Measurements from ENCODE around the gene FASN.

FASN gene

GRCh38 chr17:82081966-82082365 lies 16.1 kb downstream of the FASN start:
- Histone ChIP-seq H3K4me1 (ENCODE audit: control insufficient read depth in 2 of 2, insufficient read depth in 2 of 2, low read length in 2 of 2) (no peaks in the 10 kb centered on the region), H3K36me3 (ENCODE audit: control insufficient read depth in 2 of 2, insufficient read depth in 2 of 2, low read length in 2 of 2) (peaks cover 43 to 64% of the 10 kb centered on the region in 2 donors), H3K9me3 (ENCODE audit: control insufficient read depth in 2 of 2, low read length in 2 of 2) (no peaks in the 10 kb centered on the region), H3K4me3 (ENCODE audit: low read length in 2 of 2) (no peak overlapping the region), H3K27ac (ENCODE audit: low read depth in 2 of 2, low read length in 2 of 2) (no peak overlapping the region), H3K9ac (ENCODE audit: low read depth in 1 of 2, low read length in 2 of 2) (no peak overlapping the region), H3K27me3 (ENCODE audit: control insufficient read depth in 2 of 2, insufficient read depth in 2 of 2, low read length in 2 of 2) (no peaks in the 10 kb centered on the region)

DNA sequence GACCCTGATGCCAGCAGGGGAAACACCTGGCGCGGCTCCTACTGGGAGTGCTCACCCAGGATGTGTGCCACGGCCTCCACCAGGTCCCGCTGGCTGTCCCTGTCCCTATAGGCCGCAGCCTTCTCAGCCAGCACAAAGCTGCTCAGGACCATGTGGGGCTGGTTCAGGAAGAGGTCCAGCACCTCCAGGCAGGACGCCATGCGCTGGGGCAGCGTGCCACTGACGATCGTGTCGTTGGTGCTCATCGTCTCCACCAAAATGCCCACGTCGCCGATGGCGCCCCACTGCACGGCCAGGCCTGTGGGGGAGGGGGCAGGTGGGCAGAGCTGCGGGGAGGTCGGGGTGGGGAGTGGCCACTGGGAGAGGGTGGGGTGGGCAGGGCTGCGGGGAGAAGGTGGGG lies 16.5 kb downstream of the FASN start:
- H3K9ac ChIP-seq (ENCODE audit: low read depth in 1 of 2, low read length in 2 of 2), result no peak overlapping the region
- H3K4me1 ChIP-seq (ENCODE audit: control insufficient read depth in 2 of 2, insufficient read depth in 2 of 2, low read length in 2 of 2), result no peaks in the 10 kb centered on the region
- no peak overlapping the region for H3K4me3 ChIP-seq (ENCODE audit: low read length in 2 of 2)
- no peaks in the 10 kb centered on the region for H3K9me3 ChIP-seq (ENCODE audit: control insufficient read depth in 2 of 2, low read length in 2 of 2)
- H3K36me3 ChIP-seq (ENCODE audit: control insufficient read depth in 2 of 2, insufficient read depth in 2 of 2, low read length in 2 of 2), result peaks cover 41 to 60% of the 10 kb centered on the region in 2 donors
- no peak overlapping the region for H3K27ac ChIP-seq (ENCODE audit: low read depth in 2 of 2, low read length in 2 of 2)
- no peaks in the 10 kb centered on the region for H3K27me3 ChIP-seq (ENCODE audit: control insufficient read depth in 2 of 2, insufficient read depth in 2 of 2, low read length in 2 of 2)

- Histone ChIP-seq H3K36me3 (ENCODE audit: control insufficient read depth in 2 of 2, insufficient read depth in 2 of 2, low read length in 2 of 2) (peaks cover 37 to 55% of the 10 kb centered on the region in 2 donors), H3K9me3 (ENCODE audit: control insufficient read depth in 2 of 2, low read length in 2 of 2) (no peaks in the 10 kb centered on the region), H3K27me3 (ENCODE audit: control insufficient read depth in 2 of 2, insufficient read depth in 2 of 2, low read length in 2 of 2) (no peaks in the 10 kb centered on the region), H3K9ac (ENCODE audit: low read depth in 1 of 2, low read length in 2 of 2) (no peak overlapping the region), H3K4me3 (ENCODE audit: low read length in 2 of 2) (no peak overlapping the region), H3K27ac (ENCODE audit: low read depth in 2 of 2, low read length in 2 of 2) (no peak overlapping the region), H3K4me1 (ENCODE audit: control insufficient read depth in 2 of 2, insufficient read depth in 2 of 2, low read length in 2 of 2) (no peaks in the 10 kb centered on the region)
These were observed 17.1 kb downstream of the FASN start for GRCh38 chr17:82080789-82081464.

- Histone ChIP-seq H3K4me1 (ENCODE audit: control insufficient read depth in 2 of 2, insufficient read depth in 2 of 2, low read length in 2 of 2) (no peaks in the 10 kb centered on the region), H3K36me3 (ENCODE audit: control insufficient read depth in 2 of 2, insufficient read depth in 2 of 2, low read length in 2 of 2) (peaks cover 34 to 49% of the 10 kb centered on the region in 2 donors), H3K27me3 (ENCODE audit: control insufficient read depth in 2 of 2, insufficient read depth in 2 of 2, low read length in 2 of 2) (no peaks in the 10 kb centered on the region), H3K9ac (ENCODE audit: low read depth in 1 of 2, low read length in 2 of 2) (no peak overlapping the region), H3K27ac (ENCODE audit: low read depth in 2 of 2, low read length in 2 of 2) (no peak overlapping the region), H3K4me3 (ENCODE audit: low read length in 2 of 2) (no peak overlapping the region), H3K9me3 (ENCODE audit: control insufficient read depth in 2 of 2, low read length in 2 of 2) (no peaks in the 10 kb centered on the region)
These were observed 17.8 kb downstream of the FASN start for GRCh38 chr17:82080048-82080788.

DNA sequence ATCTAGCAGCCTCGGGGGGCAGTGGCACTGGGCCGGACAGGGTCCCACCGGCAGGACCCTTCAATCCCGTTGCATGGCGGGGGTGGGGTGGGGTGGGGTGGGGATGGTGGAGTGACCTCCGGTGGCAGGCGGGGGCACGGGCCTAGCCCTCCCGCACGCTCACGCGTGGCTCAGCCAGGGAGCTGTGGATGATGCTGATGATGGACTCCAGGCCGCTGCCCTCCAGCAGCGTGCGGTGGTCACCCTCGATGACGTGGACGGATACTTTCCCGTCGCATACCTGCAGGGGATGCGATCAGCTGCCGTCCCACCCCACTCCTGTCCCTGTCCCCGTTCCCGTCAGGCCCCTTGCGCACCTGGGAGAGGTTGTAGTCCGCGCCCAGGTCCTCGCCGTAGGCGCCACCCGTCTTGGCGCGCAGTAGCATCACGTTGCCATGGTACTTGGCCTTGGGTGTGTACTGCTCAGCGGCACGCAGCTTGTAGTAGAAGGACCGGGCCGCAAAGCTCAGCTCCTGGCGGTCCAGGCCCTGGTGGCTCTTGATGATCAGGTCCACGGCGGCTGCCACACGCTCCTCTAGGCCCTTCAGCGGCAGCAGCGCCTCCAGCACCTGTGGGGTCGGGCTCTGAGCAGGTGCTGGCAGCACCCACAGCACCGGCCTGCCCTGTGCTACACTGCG lies 18.9 kb downstream of the FASN start:
- Histone ChIP-seq H3K9ac (ENCODE audit: low read depth in 1 of 2, low read length in 2 of 2) (no peak overlapping the region), H3K4me3 (ENCODE audit: low read length in 2 of 2) (no peak overlapping the region), H3K4me1 (ENCODE audit: control insufficient read depth in 2 of 2, insufficient read depth in 2 of 2, low read length in 2 of 2) (no peaks in the 10 kb centered on the region), H3K27ac (ENCODE audit: low read depth in 2 of 2, low read length in 2 of 2) (no peak overlapping the region), H3K36me3 (ENCODE audit: control insufficient read depth in 2 of 2, insufficient read depth in 2 of 2, low read length in 2 of 2) (peaks cover 34 to 38% of the 10 kb centered on the region in 2 donors), H3K27me3 (ENCODE audit: control insufficient read depth in 2 of 2, insufficient read depth in 2 of 2, low read length in 2 of 2) (no peaks in the 10 kb centered on the region), H3K9me3 (ENCODE audit: control insufficient read depth in 2 of 2, low read length in 2 of 2) (no peaks in the 10 kb centered on the region)

GRCh38 chr17:82078433-82078832 lies 19.6 kb downstream of the FASN start:
- Histone ChIP-seq H3K4me3 (ENCODE audit: low read length in 2 of 2) (no peak overlapping the region), H3K9me3 (ENCODE audit: control insufficient read depth in 2 of 2, low read length in 2 of 2) (no peaks in the 10 kb centered on the region), H3K9ac (ENCODE audit: low read depth in 1 of 2, low read length in 2 of 2) (no peak overlapping the region), H3K27ac (ENCODE audit: low read depth in 2 of 2, low read length in 2 of 2) (no peak overlapping the region), H3K4me1 (ENCODE audit: control insufficient read depth in 2 of 2, insufficient read depth in 2 of 2, low read length in 2 of 2) (no peaks in the 10 kb centered on the region), H3K36me3 (ENCODE audit: control insufficient read depth in 2 of 2, insufficient read depth in 2 of 2, low read length in 2 of 2) (peaks cover 31 to 32% of the 10 kb centered on the region in 2 donors), H3K27me3 (ENCODE audit: control insufficient read depth in 2 of 2, insufficient read depth in 2 of 2, low read length in 2 of 2) (no peaks in the 10 kb centered on the region)

DNA sequence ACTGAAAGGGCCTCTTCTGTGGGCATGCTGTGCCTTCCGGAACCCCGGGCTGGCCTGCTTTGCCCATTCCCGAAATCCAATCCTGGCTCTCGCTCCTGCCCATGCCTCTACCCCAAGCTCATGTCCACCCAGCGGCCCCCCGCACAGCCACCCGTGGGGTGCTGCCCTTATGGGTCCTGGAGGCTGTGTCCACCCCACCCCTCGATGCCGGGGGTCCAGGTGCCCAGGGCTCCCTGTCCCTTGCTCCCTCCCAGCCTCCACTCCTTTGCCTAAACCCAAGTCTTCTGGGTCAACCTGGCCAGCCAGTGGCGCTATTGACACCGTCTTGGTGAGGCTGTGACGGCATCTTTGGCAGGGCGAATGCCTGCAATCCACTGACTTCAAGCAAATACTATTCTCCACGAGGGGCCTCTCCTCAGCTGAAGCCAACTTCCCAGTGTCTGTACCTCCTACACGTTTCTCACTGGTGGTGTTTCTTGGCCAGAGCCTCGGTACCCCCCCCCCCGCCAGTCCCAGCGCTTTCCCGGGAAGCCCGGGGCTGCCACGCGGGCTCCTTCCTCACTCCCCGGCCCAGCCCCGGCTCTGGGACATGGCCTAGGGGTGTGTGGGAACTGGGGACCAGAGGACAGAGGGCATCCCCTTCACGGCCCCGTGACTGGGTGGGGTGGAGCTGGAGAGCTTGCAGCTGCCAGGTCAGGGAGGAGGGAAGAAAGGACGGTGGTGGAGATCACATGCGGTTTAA lies 20.2 kb downstream of the FASN start:
- no peaks in the 10 kb centered on the region for H3K4me1 ChIP-seq (ENCODE audit: control insufficient read depth in 2 of 2, insufficient read depth in 2 of 2, low read length in 2 of 2)
- no peaks in the 10 kb centered on the region for H3K9me3 ChIP-seq (ENCODE audit: control insufficient read depth in 2 of 2, low read length in 2 of 2)
- H3K4me3 ChIP-seq (ENCODE audit: low read length in 2 of 2), result no peak overlapping the region
- no peak overlapping the region for H3K27ac ChIP-seq (ENCODE audit: low read depth in 2 of 2, low read length in 2 of 2)
- no peak overlapping the region for H3K9ac ChIP-seq (ENCODE audit: low read depth in 1 of 2, low read length in 2 of 2)
- H3K27me3 ChIP-seq (ENCODE audit: control insufficient read depth in 2 of 2, insufficient read depth in 2 of 2, low read length in 2 of 2), result no peaks in the 10 kb centered on the region
- peaks cover 25 to 26% of the 10 kb centered on the region in 2 donors for H3K36me3 ChIP-seq (ENCODE audit: control insufficient read depth in 2 of 2, insufficient read depth in 2 of 2, low read length in 2 of 2)

- no peak overlapping the region for H3K9ac ChIP-seq (ENCODE audit: low read depth in 1 of 2, low read length in 2 of 2)
- no peaks in the 10 kb centered on the region for H3K27me3 ChIP-seq (ENCODE audit: control insufficient read depth in 2 of 2, insufficient read depth in 2 of 2, low read length in 2 of 2)
- H3K36me3 ChIP-seq (ENCODE audit: control insufficient read depth in 2 of 2, insufficient read depth in 2 of 2, low read length in 2 of 2), result peaks cover 20 to 23% of the 10 kb centered on the region in 2 donors
- peaks cover 2 to 4% of the 10 kb centered on the region in 2 donors for H3K4me1 ChIP-seq (ENCODE audit: control insufficient read depth in 2 of 2, insufficient read depth in 2 of 2, low read length in 2 of 2)
- H3K4me3 ChIP-seq (ENCODE audit: low read length in 2 of 2), result no peak overlapping the region
- H3K27ac ChIP-seq (ENCODE audit: low read depth in 2 of 2, low read length in 2 of 2), result no peak overlapping the region
- H3K9me3 ChIP-seq (ENCODE audit: control insufficient read depth in 2 of 2, low read length in 2 of 2), result no peaks in the 10 kb centered on the region
These were observed 21.0 kb downstream of the FASN start for GRCh38 chr17:82076785-82077591.

- Histone ChIP-seq H3K4me1 (ENCODE audit: control insufficient read depth in 2 of 2, insufficient read depth in 2 of 2, low read length in 2 of 2) (peaks cover 2 to 4% of the 10 kb centered on the region in 2 donors), H3K9me3 (ENCODE audit: control insufficient read depth in 2 of 2, low read length in 2 of 2) (no peaks in the 10 kb centered on the region), H3K4me3 (ENCODE audit: low read length in 2 of 2) (no peak overlapping the region), H3K36me3 (ENCODE audit: control insufficient read depth in 2 of 2, insufficient read depth in 2 of 2, low read length in 2 of 2) (peaks cover 18 to 19% of the 10 kb centered on the region in 2 donors), H3K27ac (ENCODE audit: low read depth in 2 of 2, low read length in 2 of 2) (no peak overlapping the region), H3K27me3 (ENCODE audit: control insufficient read depth in 2 of 2, insufficient read depth in 2 of 2, low read length in 2 of 2) (no peaks in the 10 kb centered on the region), H3K9ac (ENCODE audit: low read depth in 1 of 2, low read length in 2 of 2) (no peak overlapping the region)
These were observed 21.8 kb downstream of the FASN start for GRCh38 chr17:82076018-82076784.

Measured in mucosa of rectum (tissue), 2 donors.